ENCODE results near the gene NFATC2IP.
"Not testable (repeated sequence)": the region's sequence is repeated elsewhere in the genome, so short reads cannot be mapped to it uniquely, and the experiment has no call there.

DNA sequence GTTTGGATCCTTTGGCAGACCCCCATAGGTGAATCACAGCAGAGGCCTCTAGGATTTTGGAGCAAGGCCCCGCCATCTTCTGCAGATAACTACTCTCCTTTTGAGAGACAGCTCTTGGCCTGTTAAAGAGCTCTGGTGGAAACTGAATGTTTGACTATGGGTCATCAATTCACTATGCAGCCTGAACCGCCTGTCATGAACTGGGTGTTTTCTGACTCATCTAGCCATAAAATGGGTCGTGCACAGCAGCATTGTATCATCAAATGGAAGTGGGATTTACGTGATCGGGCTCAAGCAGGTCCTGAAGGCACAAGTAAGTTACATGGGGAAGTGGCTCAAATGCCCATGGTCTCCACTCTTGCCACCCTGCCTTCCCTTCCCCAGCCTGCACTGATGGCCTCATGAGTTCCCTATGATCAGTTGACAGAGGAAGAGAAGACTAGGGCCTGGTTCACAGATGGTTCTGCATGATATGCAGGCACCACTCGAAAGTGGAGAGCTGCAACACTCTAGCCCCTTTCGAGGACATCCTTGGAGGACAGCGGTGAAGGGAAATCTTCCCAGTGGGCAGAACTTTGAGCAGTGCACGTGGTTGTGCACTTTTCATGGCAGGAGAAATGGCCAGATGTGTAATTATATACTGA lies 53.9 kb downstream of the NFATC2IP start:
- TF ChIP-seq, protein P1, sequence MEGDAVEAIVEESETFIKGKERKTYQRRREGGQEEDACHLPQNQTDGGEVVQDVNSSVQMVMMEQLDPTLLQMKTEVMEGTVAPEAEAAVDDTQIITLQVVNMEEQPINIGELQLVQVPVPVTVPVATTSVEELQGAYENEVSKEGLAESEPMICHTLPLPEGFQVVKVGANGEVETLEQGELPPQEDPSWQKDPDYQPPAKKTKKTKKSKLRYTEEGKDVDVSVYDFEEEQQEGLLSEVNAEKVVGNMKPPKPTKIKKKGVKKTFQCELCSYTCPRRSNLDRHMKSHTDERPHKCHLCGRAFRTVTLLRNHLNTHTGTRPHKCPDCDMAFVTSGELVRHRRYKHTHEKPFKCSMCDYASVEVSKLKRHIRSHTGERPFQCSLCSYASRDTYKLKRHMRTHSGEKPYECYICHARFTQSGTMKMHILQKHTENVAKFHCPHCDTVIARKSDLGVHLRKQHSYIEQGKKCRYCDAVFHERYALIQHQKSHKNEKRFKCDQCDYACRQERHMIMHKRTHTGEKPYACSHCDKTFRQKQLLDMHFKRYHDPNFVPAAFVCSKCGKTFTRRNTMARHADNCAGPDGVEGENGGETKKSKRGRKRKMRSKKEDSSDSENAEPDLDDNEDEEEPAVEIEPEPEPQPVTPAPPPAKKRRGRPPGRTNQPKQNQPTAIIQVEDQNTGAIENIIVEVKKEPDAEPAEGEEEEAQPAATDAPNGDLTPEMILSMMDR (IDR thresholded peaks at IDR 0.05) = not testable (repeated sequence)
- TF ChIP-seq ZFX (IDR thresholded peaks at IDR 0.05; ENCODE audit: borderline replicate concordance) = not testable (repeated sequence)
